H7 (cell line): ENCODE measurements around the gene SMC1B. TPM values are rescaled to one million over a fixed set of nuclear protein-coding genes. Genes with fewer than 3 reads are reported as not detected.

Source experiments
- DNase-seq: peaks from one replicate; pipeline ENCODE4 v3.0.0; 2012
- H3K27me3 ChIP-seq: 2 replicates; pipeline ENCODE4 v1.6.0; 2011; ENCODE audit warnings: mild to moderate bottlenecking, low read length; ENCODE audit not compliant: control insufficient read depth, insufficient read depth
- H3K36me3 ChIP-seq: replicated peaks from 2 replicates; pipeline ENCODE4 v1.5.1; 2011; ENCODE audit warnings: low read length; ENCODE audit not compliant: control insufficient read depth, insufficient read depth
- H3K4me3 ChIP-seq: 2 replicates; pipeline ENCODE4 v1.5.1; 2011; ENCODE audit warnings: low read depth, mild to moderate bottlenecking, control low read depth, low read length, moderate library complexity; ENCODE audit not compliant: insufficient read depth
- total RNA-seq: library from RNA; depleted of rRNA; stranded (reverse); fragments of >200 nt; shearing (Covaris generic); gene quantifications from 2 replicates; pipeline ENCODE4 v1.2.3, GENCODE V29; 2014

SMC1B gene
- total RNA-seq, 1 experiment from 2014 or later: not detected

- Histone ChIP-seq H3K27me3 (no peaks in the 10 kb centered on the region), H3K4me3 (no peak overlapping the region), H3K36me3 (peaks cover 8% of the 10 kb centered on the region)
- DNase-seq: no peak
These were observed 94.7 kb downstream of the SMC1B start for GRCh38 chr22:45318558-45319323.

GRCh38 chr22:45318168-45318557 is 95.2 kb downstream of the SMC1B start:
- H3K27me3 ChIP-seq: no peaks in the 10 kb centered on the region
- H3K4me3 ChIP-seq: no peak overlapping the region
- DNase-seq: peak; percentile 74
- H3K36me3 ChIP-seq: peaks cover 4% of the 10 kb centered on the region

GRCh38 chr22:45317551-45318167 is 95.7 kb downstream of the SMC1B start:
- no peaks in the 10 kb centered on the region for H3K27me3 ChIP-seq
- peak; percentile 75 for DNase-seq
- peaks cover 4% of the 10 kb centered on the region for H3K36me3 ChIP-seq
- no peak overlapping the region for H3K4me3 ChIP-seq

- no peak for DNase-seq
- Histone ChIP-seq H3K27me3 (no peaks in the 10 kb centered on the region), H3K4me3 (no peak overlapping the region), H3K36me3 (no peaks in the 10 kb centered on the region; the same call in 1 of the 2 replicates)
These were observed 96.4 kb downstream of the SMC1B start for GRCh38 chr22:45316796-45317526.

GRCh38 chr22:45314786-45315185 is 98.6 kb downstream of the SMC1B start:
- no peaks in the 10 kb centered on the region for H3K27me3 ChIP-seq
- H3K36me3 ChIP-seq: no peaks in the 10 kb centered on the region
- DNase-seq: no peak
- H3K4me3 ChIP-seq: no peak overlapping the region

- Histone ChIP-seq H3K36me3 (no peaks in the 10 kb centered on the region), H3K27me3 (no peaks in the 10 kb centered on the region), H3K4me3 (no peak overlapping the region)
- no peak for DNase-seq
These were observed 99.2 kb downstream of the SMC1B start for GRCh38 chr22:45314054-45314721.

GRCh38 chr22:45312856-45313255 is 100.5 kb downstream of the SMC1B start:
- H3K4me3 ChIP-seq: no peak overlapping the region
- no peaks in the 10 kb centered on the region for H3K36me3 ChIP-seq
- DNase-seq: no peak
- H3K27me3 ChIP-seq: no peaks in the 10 kb centered on the region; the same call in 1 of the 2 replicates

- H3K36me3 ChIP-seq: no peaks in the 10 kb centered on the region
- H3K4me3 ChIP-seq: no peak overlapping the region
These were observed 101.0 kb downstream of the SMC1B start for GRCh38 chr22:45312415-45312814.

GRCh38 chr22:45310977-45311531 is 102.3 kb downstream of the SMC1B start:
- Histone ChIP-seq H3K36me3 (no peaks in the 10 kb centered on the region), H3K27me3 (no peaks in the 10 kb centered on the region; the same call in 1 of the 2 replicates), H3K4me3 (peak overlapping the region; percentile 78)
- DNase-seq: no peak

More at GRCh38 chr22:45312415-45312814, 101.0 kb downstream of the SMC1B start:
- no peak for DNase-seq
- no peaks in the 10 kb centered on the region; the same call in 1 of the 2 replicates for H3K27me3 ChIP-seq

- H3K4me3 ChIP-seq: peak overlapping the region; percentile 78
- no peaks in the 10 kb centered on the region for H3K36me3 ChIP-seq
- H3K27me3 ChIP-seq: no peaks in the 10 kb centered on the region; the same call in 1 of the 2 replicates
- peak; percentile 59 for DNase-seq
These were observed 102.9 kb downstream of the SMC1B start for GRCh38 chr22:45310331-45310976.

GRCh38 chr22:45309422-45310227 is 103.8 kb downstream of the SMC1B start, which contains the start of gene FAM118A:
TSS of gene FAM118A (plus strand) at chr22:45309934. CDS start at chr22:45322380, 12,446 bp downstream.
- H3K27me3 ChIP-seq: no peaks in the 10 kb centered on the region; the same call in 1 of the 2 replicates
- peak; percentile 100 for DNase-seq

GRCh38 chr22:45308957-45309421 is 104.4 kb downstream of the SMC1B start:
- H3K27me3 ChIP-seq: no peaks in the 10 kb centered on the region; the same call in 1 of the 2 replicates
- no peaks in the 10 kb centered on the region for H3K36me3 ChIP-seq
- DNase-seq: peak; percentile 60
- peak overlapping the region; percentile 52 for H3K4me3 ChIP-seq

More at GRCh38 chr22:45309422-45310227, 103.8 kb downstream of the SMC1B start, which contains the start of gene FAM118A:
- Histone ChIP-seq H3K4me3 (peak within 1 kb of the TSS; percentile 78), H3K36me3 (no peaks in the 10 kb centered on the region)
